ENCODE results near the gene FADS1. TPM values are rescaled to one million over a fixed set of nuclear protein-coding genes. Genes with fewer than 3 reads are reported as not detected.
A peak's percentile ranks its signal among the peaks of the same experiment; 100 is the strongest.

Gene FADS1
- total and polyA plus RNA-seq, 2 donors (not counting 3 experiments of a cell fraction or from before 2014, with no cell fraction given) = 110 to 121 TPM

- peak; percentile 43 for DNase-seq (ENCODE audit: low read depth, low spot score)
- H3K9me1 ChIP-seq (replicated peaks; ENCODE audit: control insufficient read depth, extremely low read depth, insufficient read depth, low read length) = no peaks in the 10 kb centered on the region
- H3K79me2 ChIP-seq (ENCODE audit: control insufficient read depth, insufficient read depth, low read length) = peaks cover 12% of the 10 kb centered on the region
- POLR2A ChIA-PET = no interaction called here
- no peak overlapping the region for H3K4me3 ChIP-seq (replicated peaks in 1 of 3; ENCODE audit: insufficient read depth in 1 of 3, low read depth in 1 of 3, low read length in 3 of 3)
- H2AFZ ChIP-seq (ENCODE audit: low read depth, low read length) = no peak overlapping the region
- intact Hi-C loops (cut with micrococcal nuclease) (loop anchor here (2.0 kb wide), 1 partner anchor 41 kb away; no protein-coding TSS in a partner anchor), dilution Hi-C loops (cut with MboI; ENCODE audit: extremely low pct_ligation_motif_present, low sequenced_read_pairs) (no loop called here)
- H3K36me3 ChIP-seq (ENCODE audit: control insufficient read depth in 2 of 2, extremely low read depth in 1 of 2, insufficient read depth in 2 of 2, low read length in 2 of 2) = peaks cover 4 to 48% of the 10 kb centered on the region in 2 experiments
- H3K27ac ChIP-seq (ENCODE audit: insufficient read depth, low read depth, low read length) = no peak overlapping the region
- H3K9ac ChIP-seq (replicated peaks; ENCODE audit: extremely low read depth, insufficient read depth, low read length) = no peak overlapping the region
- no peak overlapping the region for H3K4me2 ChIP-seq (ENCODE audit: insufficient read depth, low read length)
- no peaks in the 10 kb centered on the region for H3K9me3 ChIP-seq (replicated peaks; ENCODE audit: control insufficient read depth, insufficient read depth, low read length)
- no peaks in the 10 kb centered on the region for H4K20me1 ChIP-seq (replicated peaks; ENCODE audit: control insufficient read depth, extremely low read depth, insufficient read depth, low read length)
- FAIRE-seq = no peak
- H3K4me1 ChIP-seq (ENCODE audit: control insufficient read depth, extremely low read depth, insufficient read depth, low read length) = peaks cover 6% of the 10 kb centered on the region
- BruUV-seq (replicated peaks) = no TSS peak
- CTCF ChIA-PET = interaction anchor here (0.6 to 2.7 kb wide), 13 partner anchors 9 to 294 kb away, joined by 3 to 38 read pairs (median 5); partner anchors contain the start of genes FADS2 and MYRF
- TF ChIP-seq POLR2AphosphoS5 (IDR thresholded peaks at IDR 0.05; ENCODE audit: insufficient read depth, low read depth, low read length) (no peak), CTCF (IDR thresholded peaks at IDR 0.05; ENCODE audit: extremely low read depth in 1 of 2, insufficient read depth in 1 of 2, low read depth in 1 of 2, low read length in 2 of 2) (peak; percentile 51 to 55), JUN (IDR thresholded peaks at IDR 0.05; ENCODE audit: borderline replicate concordance, insufficient read depth, insufficient read length, low read depth) (no peak), POLR2A (IDR thresholded peaks at IDR 0.05; ENCODE audit: low read depth, low read length) (no peak), FOS (IDR thresholded peaks at IDR 0.05; ENCODE audit: borderline replicate concordance, insufficient read depth, low read length) (no peak), GATA2 (IDR thresholded peaks at IDR 0.05; ENCODE audit: insufficient read depth, insufficient read length, low read depth, low read length) (no peak)
- TF ChIP-seq, protein P1, sequence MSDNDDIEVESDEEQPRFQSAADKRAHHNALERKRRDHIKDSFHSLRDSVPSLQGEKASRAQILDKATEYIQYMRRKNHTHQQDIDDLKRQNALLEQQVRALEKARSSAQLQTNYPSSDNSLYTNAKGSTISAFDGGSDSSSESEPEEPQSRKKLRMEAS (IDR thresholded peaks at IDR 0.05; ENCODE audit: insufficient read depth, insufficient read length) = no peak
- no peaks in the 10 kb centered on the region for H3K27me3 ChIP-seq (ENCODE audit: control insufficient read depth in 2 of 2, insufficient read depth in 2 of 2, low read length in 2 of 2)
These were observed 28.8 kb downstream of the FADS1 start for GRCh38 chr11:61787928-61788491.

All from endothelial cell of umbilical vein (primary cell).